ENCODE results near the gene SLC2A8.

The SLC2A8 gene

GRCh38 chr9:127430415-127430814, 33.4 kb downstream of the SLC2A8 start:
- DNase-seq (ENCODE audit: low read depth, low spot score): no peak

- DNase-seq (ENCODE audit: low read depth, low spot score): no peak
Observed at GRCh38 chr9:127437497-127438264, 40.7 kb downstream of the SLC2A8 start.

GRCh38 chr9:127438394-127438793, 41.4 kb downstream of the SLC2A8 start:
- peak; percentile 78 for DNase-seq (ENCODE audit: low read depth, low spot score)

GRCh38 chr9:127444283-127444920, 47.4 kb downstream of the SLC2A8 start:
- peak; percentile 43 for DNase-seq (ENCODE audit: low read depth, low spot score)

- peak; percentile 45 for DNase-seq (ENCODE audit: low read depth, low spot score)
Observed at GRCh38 chr9:127444921-127445850, 48.2 kb downstream of the SLC2A8 start.

GRCh38 chr9:127445851-127446712, 49.1 kb downstream of the SLC2A8 start:
- peak; percentile 49 for DNase-seq (ENCODE audit: low read depth, low spot score)

GRCh38 chr9:127446713-127447415, 49.9 kb downstream of the SLC2A8 start:
- no peak for DNase-seq (ENCODE audit: low read depth, low spot score)

GRCh38 chr9:127447416-127448111, 50.6 kb downstream of the SLC2A8 start:
- DNase-seq (ENCODE audit: low read depth, low spot score): no peak

GRCh38 chr9:127448112-127448805, 51.3 kb downstream of the SLC2A8 start:
- DNase-seq (ENCODE audit: low read depth, low spot score): no peak

GRCh38 chr9:127449332-127449966, 52.5 kb downstream of the SLC2A8 start:
- DNase-seq (ENCODE audit: low read depth, low spot score): no peak

- DNase-seq (ENCODE audit: low read depth, low spot score): no peak
Observed at GRCh38 chr9:127450243-127450760, 53.3 kb downstream of the SLC2A8 start.

GRCh38 chr9:127450830-127451607, 54.0 kb downstream of the SLC2A8 start, which contains the start of the genes LRSAM1 and RPL12:
Gene LRSAM1, plus strand, starts transcription at chr9:127451510. Its CDS starts 3,018 bp downstream, at chr9:127454528.
Gene RPL12, minus strand, starts transcription at chr9:127451406. Its CDS starts 89 bp downstream, at chr9:127451317.
- peak; percentile 97 for DNase-seq (ENCODE audit: low read depth, low spot score)

- no peak for DNase-seq (ENCODE audit: low read depth, low spot score)
Observed at GRCh38 chr9:127451608-127451857, 54.6 kb downstream of the SLC2A8 start.

- DNase-seq (ENCODE audit: low read depth, low spot score): no peak
Observed at GRCh38 chr9:127451858-127452656, 55.1 kb downstream of the SLC2A8 start.

GRCh38 chr9:127452691-127453090, 55.7 kb downstream of the SLC2A8 start:
- DNase-seq (ENCODE audit: low read depth, low spot score): no peak

GRCh38 chr9:127455324-127455992, 58.5 kb downstream of the SLC2A8 start:
- DNase-seq (ENCODE audit: low read depth, low spot score): no peak

Data from ELF-1 (cell line).